HG02938 (cell line): ENCODE results near the gene LRBA.

Experiments
- ATAC-seq: cut with Tn5 transposase; IDR thresholded peaks from one replicate; pipeline ENCODE4 v1.9.1; 2021; ENCODE audit warnings: mild to moderate bottlenecking, moderate library complexity; ENCODE audit not compliant: unreplicated experiment

The LRBA gene

GRCh38 chr4:150818661-150819060 is 196.4 kb downstream of the LRBA start:
- no peak for ATAC-seq

- ATAC-seq = no peak
These were observed 197.1 kb downstream of the LRBA start for GRCh38 chr4:150817804-150818528.

GRCh38 chr4:150817017-150817416 is 198.1 kb downstream of the LRBA start:
- no peak for ATAC-seq

DNA sequence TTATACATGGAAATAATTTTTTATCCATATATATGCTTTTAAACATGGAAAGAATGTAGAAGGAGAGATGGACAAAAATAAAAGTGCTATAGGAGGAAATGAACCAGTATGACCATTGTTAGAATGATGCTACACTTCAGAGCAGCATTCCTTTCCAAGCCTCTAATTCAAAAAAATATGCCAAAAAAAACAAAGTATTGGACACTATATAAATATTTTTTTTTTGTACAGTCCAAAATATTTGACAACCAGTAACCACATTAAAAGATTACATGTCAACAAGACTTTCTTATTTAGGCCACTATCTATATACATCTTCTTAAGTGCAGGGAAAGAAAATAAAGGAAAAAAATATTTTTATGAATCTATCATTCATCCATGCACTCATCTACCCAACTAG is 198.6 kb downstream of the LRBA start:
- no peak for ATAC-seq

DNA sequence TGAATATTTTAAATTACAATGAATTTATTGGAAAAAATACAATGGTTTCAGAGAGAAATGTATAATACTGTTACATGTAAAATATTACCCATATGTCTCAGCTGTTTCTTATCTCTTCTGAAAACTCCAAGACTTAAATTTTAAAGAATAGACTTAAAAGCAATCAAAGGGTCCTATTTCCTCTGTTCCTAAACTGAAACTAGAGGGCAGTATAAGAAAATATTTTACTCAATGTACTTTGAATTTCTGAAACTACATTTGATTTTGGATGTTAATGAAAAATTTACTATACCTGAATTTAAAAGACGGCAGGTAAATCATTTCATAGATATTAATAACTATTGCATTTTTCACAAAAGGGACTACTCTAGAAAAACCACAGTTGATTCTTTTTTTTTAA is 200.2 kb downstream of the LRBA start:
- ATAC-seq = no peak

DNA sequence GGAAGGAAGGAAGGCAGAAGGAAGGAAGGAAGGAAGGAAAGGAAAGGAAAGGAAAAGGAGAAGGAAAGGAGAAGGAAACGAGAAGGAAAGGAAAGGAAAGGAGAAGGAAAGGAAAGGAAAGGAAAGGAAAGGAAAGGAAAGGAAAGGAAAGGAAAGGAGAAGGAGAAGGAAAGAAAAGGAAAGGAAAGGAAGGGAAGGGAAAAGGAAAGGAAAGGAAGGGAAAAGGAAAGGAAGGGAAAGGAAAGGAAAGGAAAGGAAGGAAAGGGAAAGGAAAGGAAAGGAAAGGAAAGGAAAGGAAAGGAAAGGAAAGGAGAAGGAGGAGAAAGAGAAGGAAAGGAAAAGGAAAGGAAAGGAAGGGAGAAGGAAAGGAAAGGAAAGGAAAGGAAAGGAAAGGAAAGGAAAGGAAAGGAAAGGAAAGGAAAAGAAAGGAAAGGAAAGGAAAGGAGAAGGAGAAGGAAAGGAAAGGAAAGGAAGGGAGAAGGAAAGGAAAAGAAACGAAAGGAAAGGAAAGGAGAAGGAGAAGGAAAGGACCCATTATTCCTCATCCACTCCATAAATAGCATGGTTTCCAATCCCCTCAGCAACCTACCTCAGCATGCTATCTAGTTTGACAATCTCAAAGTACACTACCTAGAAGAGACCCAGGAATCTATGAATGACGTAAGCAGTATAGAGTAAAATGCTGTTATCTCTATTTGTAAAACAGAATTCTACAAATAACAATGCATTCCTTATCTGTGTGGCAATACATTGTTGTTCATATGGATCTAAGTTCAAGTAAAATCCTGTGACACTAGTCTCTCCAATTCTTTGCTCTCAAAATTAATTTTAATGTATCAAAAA is 209.7 kb downstream of the LRBA start:
- ATAC-seq = no peak

- ATAC-seq = no peak
These were observed 213.3 kb downstream of the LRBA start for GRCh38 chr4:150801833-150802232.

- ATAC-seq = no peak
These were observed 215.9 kb downstream of the LRBA start for GRCh38 chr4:150799207-150799606.

- no peak for ATAC-seq
These were observed 220.4 kb downstream of the LRBA start for GRCh38 chr4:150794706-150795105.

- no peak for ATAC-seq
These were observed 225.2 kb downstream of the LRBA start for GRCh38 chr4:150789864-150790263.

- no peak for ATAC-seq
These were observed 230.1 kb downstream of the LRBA start for GRCh38 chr4:150784939-150785338.

DNA sequence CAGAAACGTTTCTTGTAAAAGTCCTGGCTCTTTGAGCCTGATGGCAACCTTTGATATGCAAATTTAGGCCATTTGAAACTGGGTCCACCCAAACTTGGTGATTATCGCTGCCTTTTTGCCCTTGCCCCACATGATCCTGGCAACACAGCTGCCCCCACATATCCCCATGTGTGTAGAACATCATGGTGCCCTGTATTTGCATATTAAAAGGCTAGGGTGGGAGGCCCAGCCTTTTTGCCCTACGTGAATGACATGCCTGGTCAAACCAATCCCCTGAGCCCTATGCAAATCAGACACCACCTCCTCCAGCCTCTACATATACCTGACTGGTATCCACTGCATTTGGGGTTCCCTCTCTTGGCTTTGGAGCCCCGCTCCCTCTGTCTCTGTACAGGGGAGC is 230.8 kb downstream of the LRBA start:
- ATAC-seq = no peak

DNA sequence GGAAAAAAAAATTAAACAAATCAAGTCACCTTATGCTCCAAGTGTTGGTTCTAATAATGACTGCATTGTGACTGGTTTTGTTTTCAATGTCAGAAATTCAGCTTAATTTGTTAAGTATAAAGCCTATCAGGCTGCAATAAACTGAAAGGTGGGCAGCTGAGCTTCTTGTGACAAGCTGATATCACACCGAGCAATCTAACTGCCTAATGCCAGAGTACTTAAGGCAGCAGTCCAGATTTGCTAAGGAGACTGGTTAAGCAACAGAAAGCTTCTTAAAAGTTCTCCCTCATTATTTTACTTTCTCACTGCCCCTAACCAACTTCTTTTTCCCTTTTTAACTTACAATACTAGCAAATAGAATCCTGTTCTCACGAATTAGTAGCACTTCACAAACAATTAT is 232.2 kb downstream of the LRBA start:
- no peak for ATAC-seq

- no peak for ATAC-seq
These were observed 232.8 kb downstream of the LRBA start for GRCh38 chr4:150782311-150782710.

DNA sequence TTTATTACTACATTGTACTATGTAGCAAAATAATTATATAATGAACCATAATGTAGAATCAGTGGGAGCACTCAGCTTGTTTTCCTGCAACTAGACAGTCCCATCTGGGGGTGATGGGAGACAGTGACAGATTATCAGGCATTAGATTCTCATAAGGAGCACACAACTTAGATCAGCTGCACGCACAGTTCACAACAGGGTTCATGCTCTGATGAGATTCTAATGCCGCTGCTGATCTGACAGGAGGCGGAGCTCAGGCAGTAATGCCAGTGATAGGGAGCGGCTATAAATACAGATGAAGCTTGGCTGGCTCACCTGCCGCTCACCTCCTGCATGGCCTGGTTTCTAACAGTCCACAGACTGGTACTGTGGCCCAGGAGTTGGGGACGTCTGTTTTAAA is 233.9 kb downstream of the LRBA start:
- ATAC-seq = no peak

DNA sequence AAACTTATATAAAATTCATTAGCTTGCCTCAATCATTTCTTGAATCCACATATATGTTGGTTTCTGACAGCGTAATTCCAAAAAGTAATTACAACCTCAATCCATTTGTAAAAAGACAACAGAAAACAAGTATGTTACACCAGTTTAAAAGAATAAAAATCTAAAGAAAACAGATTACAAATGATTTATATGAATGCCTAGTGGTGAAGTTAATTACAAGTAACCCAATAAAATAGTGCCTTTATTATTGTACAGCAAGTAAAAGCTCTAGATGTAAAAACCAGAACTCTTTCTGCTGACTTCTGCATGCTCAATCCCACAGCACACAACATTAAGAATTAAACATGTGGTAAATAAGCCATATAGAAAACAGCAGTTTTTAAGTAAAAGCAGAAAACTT is 235.4 kb downstream of the LRBA start:
- ATAC-seq = no peak

GRCh38 chr4:150773729-150774449 is 241.2 kb downstream of the LRBA start:
- no peak for ATAC-seq

- no peak for ATAC-seq
These were observed 242.1 kb downstream of the LRBA start for GRCh38 chr4:150773032-150773431.

DNA sequence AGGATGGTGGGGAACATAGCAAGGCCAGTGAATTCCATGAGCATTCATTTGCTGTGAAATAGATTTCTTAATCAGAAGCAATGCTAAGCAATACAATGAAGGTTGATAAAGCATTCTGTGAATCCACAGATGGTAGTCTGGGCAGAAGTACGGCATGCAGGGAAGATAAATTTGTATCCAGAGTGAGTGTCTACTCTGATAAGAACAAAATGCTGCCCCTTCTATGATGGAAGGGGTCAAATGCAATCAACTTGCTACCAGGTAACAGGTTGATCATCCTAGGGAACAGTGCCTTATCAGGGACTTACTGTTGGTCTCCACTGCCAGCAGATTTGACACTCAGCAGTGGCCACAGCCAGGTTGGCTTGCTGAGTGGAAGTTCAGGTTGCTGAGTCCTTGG is 243.7 kb downstream of the LRBA start:
- ATAC-seq = no peak

- no peak for ATAC-seq
These were observed 245.2 kb downstream of the LRBA start for GRCh38 chr4:150769845-150770244.

GRCh38 chr4:150769248-150769647 is 245.8 kb downstream of the LRBA start:
- ATAC-seq = no peak

DNA sequence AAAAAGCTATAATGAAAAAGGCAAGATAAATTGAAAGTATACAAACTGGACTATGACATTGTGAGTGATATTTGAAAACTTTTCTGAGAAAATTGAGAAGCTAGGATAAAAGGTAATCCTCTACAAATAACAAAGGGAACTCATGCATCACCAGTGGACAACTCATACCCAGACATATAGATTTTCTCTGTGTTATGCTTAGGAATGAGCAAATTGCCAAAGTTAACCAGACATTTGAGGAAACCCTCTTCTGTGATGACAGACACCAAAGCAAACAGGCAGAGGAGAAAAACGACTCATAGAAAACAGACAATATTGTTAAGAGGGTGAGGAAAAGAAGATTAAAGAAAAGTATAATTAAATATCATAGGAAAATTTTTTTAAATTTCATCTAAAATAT is 246.6 kb downstream of the LRBA start:
- ATAC-seq = no peak
